AG09309 (cell line): Measurements from ENCODE around the gene IGFBP4.

Experiments used
- DNase-seq: peaks from one replicate; pipeline ENCODE4 v3.0.0-alpha.2; 2010; ENCODE audit warnings: low read depth
- H3K4me3 ChIP-seq: 2 replicates; pipeline ENCODE4 v1.5.1; 2011; ENCODE audit warnings: mild to moderate bottlenecking, low read depth, low read length, moderate library complexity; ENCODE audit not compliant: control insufficient read depth
- CTCF ChIP-seq: IDR thresholded peaks from 2 replicates; pipeline ENCODE4 v1.5.1; 2011; ENCODE audit warnings: mild to moderate bottlenecking, low read depth, low read length, inconsistent platforms; ENCODE audit not compliant: insufficient read depth, control insufficient read depth; ENCODE audit errors: missing control alignments

IGFBP4 gene

GRCh38 chr17:40483679-40484078 lies 40.4 kb downstream of the IGFBP4 start:
- no peak overlapping the region for H3K4me3 ChIP-seq
- TF ChIP-seq CTCF = no peak
- no peak for DNase-seq

- H3K4me3 ChIP-seq = no peak overlapping the region
- TF ChIP-seq CTCF = no peak
- DNase-seq = no peak
Observed at GRCh38 chr17:40484285-40484972, 41.2 kb downstream of the IGFBP4 start.

- no peak for TF ChIP-seq CTCF
- no peak overlapping the region for H3K4me3 ChIP-seq
- no peak for DNase-seq
Observed at GRCh38 chr17:40484973-40485530, 41.8 kb downstream of the IGFBP4 start.

GRCh38 chr17:40485851-40486521 lies 42.7 kb downstream of the IGFBP4 start:
- no peak for TF ChIP-seq CTCF
- DNase-seq = peak; percentile 98
- H3K4me3 ChIP-seq = peak overlapping the region; percentile 38

- no peak for TF ChIP-seq CTCF
- DNase-seq = peak; percentile 74
- no peak overlapping the region; the same call in 1 of the 2 replicates for H3K4me3 ChIP-seq
Observed at GRCh38 chr17:40486522-40487370, 43.5 kb downstream of the IGFBP4 start.

- TF ChIP-seq CTCF = no peak
- DNase-seq = no peak
- no peak overlapping the region for H3K4me3 ChIP-seq
Observed at GRCh38 chr17:40487371-40488020, 44.2 kb downstream of the IGFBP4 start.
